H1 (cell line): Measurements from ENCODE around the gene IGLON5. TPM values are rescaled to one million over a fixed set of nuclear protein-coding genes. Genes with fewer than 3 reads are reported as not detected.

ENCODE experiments used
- CTCF ChIA-PET: fragments of 300-600 bp; sonication (Branson Sonifier 250); formaldehyde crosslinking; loops from one replicate; lab custom pipeline; 2021; ENCODE audit not compliant: partially characterized antibody; lab: Charles Lee
- POLR2A ChIA-PET: fragments of 300-600 bp; sonication (Branson Sonifier 250); formaldehyde crosslinking; loops from one replicate; lab custom pipeline; 2021; ENCODE audit warnings: inconsistent platforms; ENCODE audit not compliant: partially characterized antibody; lab: Charles Lee
- DNase-seq, 2 experiments: peaks; one replicate each; pipeline versions ENCODE4 v3.0.0 to v3.0.0-alpha.2; 2010 to 2022; ENCODE audit warnings: low spot score in 2 of 2, low read depth in 1 of 2, mixed read lengths in 1 of 2
- FAIRE-seq: peaks from 2 replicates; lab custom pipeline; 2011; peaks lifted over from hg19 to GRCh38; lab: Jason Lieb, UNC
- H2AFZ ChIP-seq: 2 replicates; pipeline ENCODE4 v1.8.1; 2012; ENCODE audit warnings: low read length, inconsistent platforms
- H2AK5ac ChIP-seq: 2 replicates; pipeline ENCODE4 v1.6.1; 2013; ENCODE audit warnings: low read depth, low read length
- H2BK120ac ChIP-seq: replicated peaks from 2 replicates; pipeline ENCODE3; 2013; ENCODE audit warnings: low read depth, low read length, inconsistent platforms
- H2BK12ac ChIP-seq: 2 replicates; pipeline ENCODE4 v1.6.1; 2013; ENCODE audit warnings: low read depth, low read length
- H2BK15ac ChIP-seq: 2 replicates; pipeline ENCODE4 v1.6.1; 2013; ENCODE audit warnings: low read length
- H2BK20ac ChIP-seq: 2 replicates; pipeline ENCODE4 v1.6.1; 2013; ENCODE audit warnings: low read length
- H2BK5ac ChIP-seq: 2 replicates; pipeline ENCODE4 v1.6.1; 2013; ENCODE audit warnings: low read depth, low read length
- H3K14ac ChIP-seq: 2 replicates; pipeline ENCODE4 v1.6.1; 2013; ENCODE audit warnings: inconsistent platforms; ENCODE audit not compliant: insufficient read length
- H3K18ac ChIP-seq: 2 replicates; pipeline ENCODE4 v1.6.1; 2013; ENCODE audit warnings: low read length; ENCODE audit errors: extremely low read depth
- H3K23ac ChIP-seq: 2 replicates; pipeline ENCODE4 v1.6.1; 2013; ENCODE audit warnings: inconsistent platforms; ENCODE audit not compliant: insufficient read length
- H3K23me2 ChIP-seq: 2 replicates; pipeline ENCODE4 v1.6.1; 2013; ENCODE audit warnings: low read depth, low read length
- H3K27ac ChIP-seq: 2 replicates; pipeline ENCODE4 v1.6.1; 2011; ENCODE audit warnings: low read depth, low read length, inconsistent platforms
- H3K27me3 ChIP-seq, 4 experiments: replicated peaks in 1 of 4; 1 replicate in 1 of 4; 2 replicates in 3 of 4; pipeline versions ENCODE4 v1.6.1 to v1.8.1; 2011 to 2013; ENCODE audit warnings: low read length in 3 of 4, mild to moderate bottlenecking in 3 of 4, inconsistent platforms in 2 of 4, mixed read lengths in 2 of 4, moderate library complexity in 1 of 4; ENCODE audit not compliant: control insufficient read depth in 3 of 4, insufficient read depth in 3 of 4; ENCODE audit errors: extremely low read depth in 1 of 4
- H3K36me3 ChIP-seq, 4 experiments: 2 replicates each; pipeline versions ENCODE4 v1.6.1 to v1.8.1; 2011 to 2013; ENCODE audit warnings: mild to moderate bottlenecking in 4 of 4, low read length in 3 of 4, moderate library complexity in 2 of 4, control low read depth in 1 of 4, inconsistent platforms in 1 of 4; ENCODE audit not compliant: insufficient read depth in 4 of 4, control insufficient read depth in 2 of 4
- H3K4ac ChIP-seq: replicated peaks from 2 replicates; pipeline ENCODE3; 2013; ENCODE audit warnings: low read length, low read depth, mixed read lengths, inconsistent platforms; ENCODE audit not compliant: insufficient read length
- H3K4me1 ChIP-seq, 4 experiments: replicated peaks in 1 of 4; 1 replicate in 1 of 4; 2 replicates in 3 of 4; pipeline versions ENCODE4 v1.6.1 to v1.8.1; 2011 to 2013; ENCODE audit warnings: low read length in 3 of 4, inconsistent platforms in 2 of 4, mixed read lengths in 1 of 4; ENCODE audit not compliant: insufficient read depth in 4 of 4, control insufficient read depth in 3 of 4
- H3K4me2 ChIP-seq, 2 experiments: 2 replicates each; pipeline versions ENCODE4 v1.6.1 to v1.8.1; 2011 to 2013; ENCODE audit warnings: low read depth in 2 of 2, low read length in 2 of 2, control low read depth in 1 of 2, inconsistent platforms in 1 of 2, mild to moderate bottlenecking in 1 of 2; ENCODE audit not compliant: insufficient read depth in 1 of 2
- H3K4me3 ChIP-seq, 4 experiments: fragments of 200-600, 300-600 bp in 1 of 4; sonication (generic), shearing (Covaris generic), sonication (Bioruptor Twin) in 1 of 4; 2 replicates each; pipeline versions ENCODE4 v1.5.1 to v1.8.1; 2011 to 2016; ENCODE audit warnings: low read length in 4 of 4, low read depth in 3 of 4, control low read depth in 2 of 4, inconsistent platforms in 2 of 4, mild to moderate bottlenecking in 2 of 4, mixed read lengths in 1 of 4, moderate library complexity in 1 of 4; ENCODE audit not compliant: insufficient read depth in 2 of 4; ENCODE audit errors: extremely low read depth in 1 of 4
- H3K56ac ChIP-seq: replicated peaks from 2 replicates; pipeline ENCODE3; 2013; ENCODE audit warnings: low read depth, mild to moderate bottlenecking, mixed read lengths, low read length, inconsistent platforms; ENCODE audit not compliant: insufficient read length
- H3K79me1 ChIP-seq: 2 replicates; pipeline ENCODE4 v1.6.1; 2013; ENCODE audit warnings: low read depth, low read length, control low read depth
- H3K79me2 ChIP-seq, 2 experiments: 2 replicates each; pipeline versions ENCODE4 v1.6.1 to v1.8.1; 2012 to 2013; ENCODE audit warnings: low read length in 2 of 2, mild to moderate bottlenecking in 2 of 2, inconsistent platforms in 1 of 2; ENCODE audit not compliant: insufficient read depth in 2 of 2, control insufficient read depth in 1 of 2
- H3K9ac ChIP-seq, 4 experiments: replicated peaks in 1 of 4; 1 replicate in 1 of 4; 2 replicates in 3 of 4; pipeline versions ENCODE4 v1.6.1 to v1.8.1; 2011 to 2013; ENCODE audit warnings: low read depth in 3 of 4, low read length in 3 of 4, control low read depth in 2 of 4, mild to moderate bottlenecking in 2 of 4, moderate library complexity in 2 of 4, inconsistent platforms in 1 of 4; ENCODE audit errors: extremely low read depth in 1 of 4
- H3K9me3 ChIP-seq, 2 experiments: 2 replicates each; pipeline versions ENCODE4 v1.6.1 to v1.8.1; 2012 to 2013; ENCODE audit warnings: mild to moderate bottlenecking in 2 of 2, moderate library complexity in 2 of 2, control low read depth in 1 of 2, inconsistent platforms in 1 of 2, low read depth in 1 of 2, low read length in 1 of 2, mixed read lengths in 1 of 2; ENCODE audit not compliant: insufficient read depth in 2 of 2
- H4K20me1 ChIP-seq, 2 experiments: replicated peaks in 1 of 2; 2 replicates each; pipeline versions ENCODE3 to v1.8.1; 2011 to 2013; ENCODE audit warnings: inconsistent platforms in 2 of 2, low read length in 2 of 2, mild to moderate bottlenecking in 1 of 2; ENCODE audit not compliant: insufficient read depth in 2 of 2, control insufficient read depth in 1 of 2
- H4K5ac ChIP-seq: 2 replicates; pipeline ENCODE4 v1.6.1; 2013; ENCODE audit warnings: low read length, low read depth, mixed read lengths, inconsistent platforms; ENCODE audit not compliant: insufficient read length
- H4K8ac ChIP-seq: 2 replicates; pipeline ENCODE4 v1.8.0; 2013; ENCODE audit warnings: mild to moderate bottlenecking, moderate library complexity, low read length, inconsistent platforms; ENCODE audit not compliant: insufficient read depth; ENCODE audit errors: extremely low read depth
- H4K91ac ChIP-seq: replicated peaks from 2 replicates; pipeline ENCODE3; 2013; ENCODE audit warnings: low read length, mixed read lengths, inconsistent platforms; ENCODE audit not compliant: insufficient read length
- EGR1 ChIP-seq: IDR thresholded peaks from 2 replicates; pipeline ENCODE4 v1.6.1; 2011; ENCODE audit warnings: low read depth, low read length, borderline replicate concordance
- GABPA ChIP-seq: IDR thresholded peaks from 2 replicates; pipeline ENCODE4 v1.6.1; 2011; ENCODE audit warnings: mild to moderate bottlenecking, low read length, moderate library complexity, borderline replicate concordance; ENCODE audit not compliant: insufficient read depth
- JUND ChIP-seq: IDR thresholded peaks from 2 replicates; pipeline ENCODE4 v1.6.1; 2011; ENCODE audit warnings: mild to moderate bottlenecking, improper control_type of control experiment, low read length
- POLR2A ChIP-seq, 2 experiments: IDR thresholded peaks; 1 replicate in 1 of 2; 2 replicates in 1 of 2; pipeline ENCODE4 v1.6.1; 2011; ENCODE audit warnings: low read depth in 2 of 2, low read length in 2 of 2, mild to moderate bottlenecking in 2 of 2; ENCODE audit errors: control extremely low read depth in 1 of 2
- TAF7 ChIP-seq: optimal IDR thresholded peaks from 2 replicates; pipeline ENCODE3; 2011; ENCODE audit warnings: low read depth, mild to moderate bottlenecking, inconsistent platforms, low read length, moderate library complexity, borderline replicate concordance
- WGBS, 2 experiments: shearing (Covaris generic) in 1 of 2; methylation state at CpG; one replicate each; pipeline versions ENCODE4 v1.1.6 to v1.1.7; 2013 to 2015; ENCODE audit warnings: low lambda C conversion rate in 2 of 2, mixed read lengths in 2 of 2, inconsistent platforms in 1 of 2, low coverage in 1 of 2, missing lambda C conversion rate in 1 of 2; ENCODE audit not compliant: insufficient replicate concordance in 2 of 2, insufficient coverage in 1 of 2, insufficient read length in 1 of 2; ENCODE audit errors: extremely low coverage in 1 of 2, missing lambda C conversion rate in 1 of 2; 5-methylcytosine and 5-hydroxymethylcytosine counted together
- polyA plus RNA-seq, 7 experiments: library from polyadenylated mRNA; depleted of rRNA in 3 of 7; stranded (reverse) in 5 of 7; unstranded in 2 of 7; fragments of >200 nt in 5 of 7; fragments of 200-250 nt in 2 of 7; gene quantifications; 1 replicate in 5 of 7; 2 replicates in 1 of 7; 4 replicates in 1 of 7; pipeline versions ENCODE4 v1.2.1 to v1.2.3, GENCODE V29; 2011 to 2013; ENCODE audit warnings: missing spikeins in 2 of 7, mixed read lengths in 2 of 7
- total RNA-seq: library from RNA; stranded (reverse); fragmentation: NEBNext Ultra II Directional; extraction: Animal tissue kit (Norgen Biotek cat#: 25700); gene quantifications from 2 replicates; pipeline ENCODE4 v1.2.1, GENCODE V29; 2021
- TF ChIP-seq, protein P1 (sequence below): IDR thresholded peaks from 2 replicates; pipeline ENCODE4 v1.6.1; 2012; ENCODE audit warnings: inconsistent platforms

IGLON5 gene
- total and polyA plus RNA-seq, 2 of the 8 experiments (the other 6 are each of a cell fraction or from before 2014, with no cell fraction given): 31.8 to 34.6 TPM

DNA sequence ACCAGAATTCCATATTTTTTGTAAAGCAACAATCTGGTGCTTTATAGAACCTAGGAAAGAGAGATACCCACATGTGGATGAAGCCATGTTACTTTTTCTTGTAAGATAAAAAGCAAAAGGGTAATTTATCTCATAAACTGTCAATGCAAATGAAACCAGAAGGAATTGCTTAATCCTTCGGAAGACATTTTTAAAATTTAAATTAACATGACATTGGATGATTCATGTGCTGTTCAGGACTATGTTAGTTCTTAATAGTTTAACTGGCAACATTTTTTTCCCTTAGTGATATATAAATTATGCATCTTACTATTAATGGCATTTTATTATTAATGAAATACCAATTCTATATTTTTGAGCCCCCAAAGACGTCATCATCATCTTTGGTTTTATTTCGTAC is 25.8 kb upstream of the IGLON5 start:
- Histone ChIP-seq H2BK20ac (no peak overlapping the region), H4K8ac (no peak overlapping the region), H3K9ac (no peak overlapping the region), H4K91ac (no peak overlapping the region), H3K27me3 (no peaks in the 10 kb centered on the region), H2BK5ac (no peak overlapping the region), H3K14ac (no peak overlapping the region), H2BK120ac (no peak overlapping the region), H3K9me3 (peaks cover under 1 to 5% of the 10 kb centered on the region in 2 experiments; a peak in 2 of 4 replicates), H2AK5ac (no peak overlapping the region), H3K23ac (no peak overlapping the region), H3K4ac (no peak overlapping the region), H4K20me1 (no peaks in the 10 kb centered on the region), H2BK12ac (no peak overlapping the region), H3K4me2 (no peak overlapping the region), H2AFZ (no peak overlapping the region), H3K18ac (no peak overlapping the region), H3K4me3 (no peak overlapping the region), H2BK15ac (no peak overlapping the region), H3K23me2 (no peaks in the 10 kb centered on the region), H3K79me1 (no peaks in the 10 kb centered on the region), H3K56ac (no peak overlapping the region), H3K36me3 (no peaks in the 10 kb centered on the region), H3K79me2 (no peaks in the 10 kb centered on the region), H3K4me1 (no peaks in the 10 kb centered on the region), H3K27ac (no peak overlapping the region), H4K5ac (no peak overlapping the region)
- DNase-seq (no peak), FAIRE-seq (no peak)
- ChIA-PET POLR2A (no interaction called here), CTCF (interaction anchor here (1.6 kb wide), 1 partner anchor 26 kb away, joined by 3 read pairs; no protein-coding TSS in a partner anchor)
- WGBS, 2 experiments: 84% methylated on average over 3 of the region's 3 CpGs; no CpG with 5 or more reads in 1 of the 2 experiments
- TF ChIP-seq GABPA (no peak), TAF7 (no peak), POLR2A (IDR thresholded peaks at IDR 0.05; ENCODE audit: control extremely low read depth in 1 of 2, low read depth in 2 of 2, low read length in 2 of 2) (no peak), EGR1 (no peak), JUND (no peak)
- TF ChIP-seq, protein P1, sequence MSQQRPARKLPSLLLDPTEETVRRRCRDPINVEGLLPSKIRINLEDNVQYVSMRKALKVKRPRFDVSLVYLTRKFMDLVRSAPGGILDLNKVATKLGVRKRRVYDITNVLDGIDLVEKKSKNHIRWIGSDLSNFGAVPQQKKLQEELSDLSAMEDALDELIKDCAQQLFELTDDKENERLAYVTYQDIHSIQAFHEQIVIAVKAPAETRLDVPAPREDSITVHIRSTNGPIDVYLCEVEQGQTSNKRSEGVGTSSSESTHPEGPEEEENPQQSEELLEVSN: no peak
